IMR-90 (cell line): ENCODE data around the gene IL20. TPM values are rescaled to one million over a fixed set of nuclear protein-coding genes. Genes with fewer than 3 reads are reported as not detected.

ENCODE experiments used
- ATAC-seq: fragments of 200-7000 bp; cut with Tn5 transposase; 2 replicates; pipeline ENCODE4 v1.9.1; 2020; ENCODE audit warnings: low read depth, mild to moderate bottlenecking, moderate library complexity
- BruUV-seq: library from RNA; stranded (reverse); fragments of 400-500 nt; replicated peaks from 2 replicates; lab custom pipeline; 2021; lab: Mats Ljungman, UMichigan
- CTCF ChIA-PET: fragments of 300-600 bp; formaldehyde crosslinking; extraction: SDS; loops from one replicate; lab custom pipeline; 2021; ENCODE audit warnings: antibody characterized with exemption; lab: Yijun Ruan, JAX
- POLR2A ChIA-PET: fragments of 300-600 bp; sonication (Branson Sonifier 250); formaldehyde crosslinking; loops from one replicate; lab custom pipeline; 2022; ENCODE audit warnings: antibody characterized with exemption; ENCODE audit not compliant: unreplicated experiment; lab: Charles Lee
- DNase-seq: peaks from one replicate; pipeline ENCODE4 v3.0.0; 2013
- H2AFZ ChIP-seq: replicated peaks from 2 replicates; pipeline ENCODE3; 2013; ENCODE audit warnings: low read length, mild to moderate bottlenecking; ENCODE audit not compliant: poor library complexity
- H2AK5ac ChIP-seq: 2 replicates; pipeline ENCODE4 v1.6.1; 2013; ENCODE audit warnings: low read depth, low read length, inconsistent platforms
- H2AK9ac ChIP-seq: replicated peaks from 2 replicates; pipeline ENCODE3; 2013; ENCODE audit warnings: mild to moderate bottlenecking, low read depth, low read length, moderate library complexity; ENCODE audit not compliant: poor library complexity
- H2BK120ac ChIP-seq: 2 replicates; pipeline ENCODE4 v1.6.1; 2013; ENCODE audit warnings: low read depth, low read length, inconsistent platforms
- H2BK15ac ChIP-seq: 3 replicates; pipeline ENCODE4 v1.6.1; 2013; ENCODE audit warnings: low read depth, low read length, inconsistent platforms
- H2BK20ac ChIP-seq: 2 replicates; pipeline ENCODE4 v1.6.1; 2013; ENCODE audit warnings: low read depth, mild to moderate bottlenecking, inconsistent platforms, low read length, moderate library complexity
- H2BK5ac ChIP-seq: 2 replicates; pipeline ENCODE4 v1.6.1; 2013; ENCODE audit warnings: mild to moderate bottlenecking, low read depth, low read length, inconsistent platforms; ENCODE audit not compliant: poor library complexity, severe bottlenecking
- H3K14ac ChIP-seq: replicated peaks from 2 replicates; pipeline ENCODE4 v1.6.1; 2013; ENCODE audit warnings: low read depth, low read length, inconsistent platforms
- H3K18ac ChIP-seq: 2 replicates; pipeline ENCODE4 v1.6.1; 2013; ENCODE audit warnings: low read depth, low read length, control low read depth
- H3K23ac ChIP-seq: 2 replicates; pipeline ENCODE4 v1.6.1; 2013; ENCODE audit warnings: low read depth, low read length, inconsistent platforms
- H3K27ac ChIP-seq: 2 replicates; pipeline ENCODE4 v1.5.1; 2013; ENCODE audit warnings: mild to moderate bottlenecking, control low read depth, low read length; ENCODE audit not compliant: insufficient read depth
- H3K27me3 ChIP-seq: 2 replicates; pipeline ENCODE4 v1.6.1; 2013; ENCODE audit warnings: low read length; ENCODE audit not compliant: control insufficient read depth, insufficient read depth
- H3K36me3 ChIP-seq: 2 replicates; pipeline ENCODE4 v1.6.1; 2013; ENCODE audit warnings: low read length, mixed read lengths; ENCODE audit not compliant: control insufficient read depth, insufficient read depth
- H3K4ac ChIP-seq: 2 replicates; pipeline ENCODE4 v1.6.1; 2013; ENCODE audit warnings: low read depth, low read length, inconsistent platforms
- H3K4me1 ChIP-seq: 2 replicates; pipeline ENCODE4 v1.6.1; 2013; ENCODE audit warnings: low read length, mixed read lengths; ENCODE audit not compliant: control insufficient read depth, insufficient read depth
- H3K4me2 ChIP-seq: 2 replicates; pipeline ENCODE4 v1.6.1; 2013; ENCODE audit warnings: low read depth, mild to moderate bottlenecking, control low read depth, low read length, moderate library complexity
- H3K4me3 ChIP-seq: 2 replicates; pipeline ENCODE4 v1.5.1; 2013; ENCODE audit warnings: low read depth, mild to moderate bottlenecking, control low read depth, low read length, moderate library complexity; ENCODE audit not compliant: insufficient read depth
- H3K56ac ChIP-seq: 2 replicates; pipeline ENCODE4 v1.6.1; 2013; ENCODE audit warnings: low read length, inconsistent platforms; ENCODE audit not compliant: insufficient read depth; ENCODE audit errors: extremely low read depth
- H3K79me1 ChIP-seq, 2 experiments: 2 replicates each; pipeline ENCODE4 v1.6.1; 2013; ENCODE audit warnings: low read length in 2 of 2, inconsistent platforms in 1 of 2, low read depth in 1 of 2
- H3K9ac ChIP-seq: 2 replicates; pipeline ENCODE4 v1.6.1; 2013; ENCODE audit warnings: low read depth, low read length, control low read depth
- H3K9me1 ChIP-seq: 2 replicates; pipeline ENCODE4 v1.6.1; 2013; ENCODE audit warnings: low read length, inconsistent platforms; ENCODE audit not compliant: insufficient read depth
- H3K9me3 ChIP-seq: 2 replicates; pipeline ENCODE4 v1.6.1; 2013; ENCODE audit warnings: low read length; ENCODE audit not compliant: control insufficient read depth, insufficient read depth
- H4K20me1 ChIP-seq: 2 replicates; pipeline ENCODE4 v1.6.1; 2013; ENCODE audit warnings: low read length, inconsistent platforms; ENCODE audit not compliant: insufficient read depth
- H4K5ac ChIP-seq: 2 replicates; pipeline ENCODE4 v1.6.1; 2013; ENCODE audit warnings: mild to moderate bottlenecking, low read depth, low read length, control low read depth
- H4K8ac ChIP-seq, 2 experiments: 2 replicates each; pipeline ENCODE4 v1.6.1; 2013; ENCODE audit warnings: low read depth in 2 of 2, low read length in 2 of 2, control low read depth in 1 of 2, inconsistent platforms in 1 of 2
- H4K91ac ChIP-seq: 2 replicates; pipeline ENCODE4 v1.6.1; 2013; ENCODE audit warnings: low read depth, low read length, inconsistent platforms; ENCODE audit not compliant: insufficient read depth
- BHLHE40 ChIP-seq: fragments of 150-350 bp; IDR thresholded peaks from 2 replicates; pipeline ENCODE4 v1.6.1; 2016; ENCODE audit warnings: mild to moderate bottlenecking, low read depth, low read length
- MAFK ChIP-seq: IDR thresholded peaks from 2 replicates; pipeline ENCODE4 v1.6.1; 2012; ENCODE audit warnings: low read depth, low read length, improper control_type of control experiment
- MAZ ChIP-seq: IDR thresholded peaks from 2 replicates; pipeline ENCODE4 v1.6.1; 2012; ENCODE audit warnings: low read depth, mild to moderate bottlenecking, low read length, improper control_type of control experiment, moderate library complexity, borderline replicate concordance
- MXI1 ChIP-seq: IDR thresholded peaks from 2 replicates; pipeline ENCODE4 v1.6.1; 2012; ENCODE audit warnings: low read depth, mild to moderate bottlenecking, low read length, moderate library complexity, borderline replicate concordance
- NFE2L2 ChIP-seq: fragments of 150-350 bp; IDR thresholded peaks from 2 replicates; pipeline ENCODE4 v1.6.1; 2016; ENCODE audit warnings: low read depth, mild to moderate bottlenecking, low read length
- POLR2A ChIP-seq: IDR thresholded peaks from 2 replicates; pipeline ENCODE4 v1.6.1; 2012; ENCODE audit warnings: mild to moderate bottlenecking, low read depth, low read length
- RAD21 ChIP-seq: IDR thresholded peaks from 2 replicates; pipeline ENCODE4 v1.6.1; 2012; ENCODE audit warnings: low read length, improper control_type of control experiment
- RFX5 ChIP-seq: IDR thresholded peaks from 2 replicates; pipeline ENCODE4 v1.8.0; 2012; ENCODE audit warnings: low read depth, mild to moderate bottlenecking, low read length, moderate library complexity
- WGBS, 2 experiments: methylation state at CpG; one replicate each; pipeline versions ENCODE4 v1.1.5 to v1.1.7; 2013; ENCODE audit warnings: missing lambda C conversion rate in 2 of 2; ENCODE audit not compliant: insufficient read length in 1 of 2; ENCODE audit errors: extremely low coverage in 2 of 2; 5-methylcytosine and 5-hydroxymethylcytosine counted together
- dilution Hi-C: fragments of 300-500 bp; cut with HindIII; formaldehyde crosslinking; loops from one replicate; pipeline ENCODE4 v1.14.3; 2018; ENCODE audit warnings: low sequenced_read_pairs; ENCODE audit not compliant: unreplicated experiment
- in situ Hi-C: fragments of 300-500 bp; cut with MboI; formaldehyde crosslinking; loops from 3 replicates; pipeline ENCODE4 v1.14.3; 2019; ENCODE audit warnings: low sequenced_read_pairs, inconsistent platforms, mixed read lengths
- intact Hi-C: fragments of 100-400 bp; cut with micrococcal nuclease; formaldehyde crosslinking; loops from 2 replicates; pipeline ENCODE4 v1.10.0; 2022
- polyA plus RNA-seq, 3 experiments: library from polyadenylated mRNA; depleted of rRNA; stranded (reverse); fragments of >200 nt; gene quantifications; 2 replicates each; pipeline ENCODE4 v1.2.3, GENCODE V29; 2012; ENCODE audit warnings: low replicate concordance in 1 of 3
- total RNA-seq: library from RNA; depleted of rRNA; stranded (reverse); fragments of >200 nt; gene quantifications from 2 replicates; pipeline ENCODE4 v1.2.3, GENCODE V29; 2012
- TF ChIP-seq, protein P1 (sequence below): conservative IDR thresholded peaks from 2 replicates; pipeline ENCODE4 v1.5.1; 2012; ENCODE audit warnings: mild to moderate bottlenecking, low read depth, low read length, improper control_type of control experiment
- TF ChIP-seq, protein P2 (sequence below): fragments of 150-350 bp; IDR thresholded peaks from 2 replicates; pipeline ENCODE4 v1.6.1; 2016; ENCODE audit warnings: low read depth, mild to moderate bottlenecking, low read length, moderate library complexity, borderline replicate concordance

The IL20 gene
- total and polyA plus RNA-seq, 2 of the 4 experiments (the other 2 are of a cell fraction), result not detected

- dilution Hi-C loops, result no loop called here
- Histone ChIP-seq H3K27me3 (no peaks in the 10 kb centered on the region), H2BK15ac (no peak overlapping the region), H3K27ac (no peak overlapping the region), H2BK20ac (no peak overlapping the region), H3K9ac (no peak overlapping the region), H3K9me3 (peaks cover 8% of the 10 kb centered on the region), H3K4me1 (peaks cover 5% of the 10 kb centered on the region), H2BK5ac (no peak overlapping the region), H3K4me2 (no peak overlapping the region), H2AFZ (no peak overlapping the region), H2AK9ac (no peak overlapping the region), H2BK120ac (no peak overlapping the region), H3K79me1 (no peaks in the 10 kb centered on the region), H3K18ac (no peak overlapping the region), H3K4me3 (no peak overlapping the region), H2AK5ac (no peak overlapping the region), H3K9me1 (peaks cover 2% of the 10 kb centered on the region; the same call in 1 of the 2 replicates), H3K23ac (no peak overlapping the region), H3K14ac (no peak overlapping the region), H4K5ac (no peak overlapping the region), H3K56ac (no peak overlapping the region), H4K20me1 (no peaks in the 10 kb centered on the region), H4K8ac (no peak overlapping the region), H4K91ac (no peak overlapping the region), H3K36me3 (no peaks in the 10 kb centered on the region), H3K4ac (no peak overlapping the region)
- intact Hi-C loops, result no loop called here
- ChIA-PET POLR2A (no interaction called here), CTCF (interaction anchor here (1.0 kb wide), 1 partner anchor 8 kb away, joined by 3 read pairs; no protein-coding TSS in a partner anchor)
- ATAC-seq (no peak), DNase-seq (no peak)
- in situ Hi-C loops, result no loop called here
- no TSS peak for BruUV-seq
- WGBS, 2 experiments, result no CpG with 5 or more reads among the region's 3 CpGs
- TF ChIP-seq MAFK, result no peak
- no peak for TF ChIP-seq NFE2L2
- TF ChIP-seq, protein P1, sequence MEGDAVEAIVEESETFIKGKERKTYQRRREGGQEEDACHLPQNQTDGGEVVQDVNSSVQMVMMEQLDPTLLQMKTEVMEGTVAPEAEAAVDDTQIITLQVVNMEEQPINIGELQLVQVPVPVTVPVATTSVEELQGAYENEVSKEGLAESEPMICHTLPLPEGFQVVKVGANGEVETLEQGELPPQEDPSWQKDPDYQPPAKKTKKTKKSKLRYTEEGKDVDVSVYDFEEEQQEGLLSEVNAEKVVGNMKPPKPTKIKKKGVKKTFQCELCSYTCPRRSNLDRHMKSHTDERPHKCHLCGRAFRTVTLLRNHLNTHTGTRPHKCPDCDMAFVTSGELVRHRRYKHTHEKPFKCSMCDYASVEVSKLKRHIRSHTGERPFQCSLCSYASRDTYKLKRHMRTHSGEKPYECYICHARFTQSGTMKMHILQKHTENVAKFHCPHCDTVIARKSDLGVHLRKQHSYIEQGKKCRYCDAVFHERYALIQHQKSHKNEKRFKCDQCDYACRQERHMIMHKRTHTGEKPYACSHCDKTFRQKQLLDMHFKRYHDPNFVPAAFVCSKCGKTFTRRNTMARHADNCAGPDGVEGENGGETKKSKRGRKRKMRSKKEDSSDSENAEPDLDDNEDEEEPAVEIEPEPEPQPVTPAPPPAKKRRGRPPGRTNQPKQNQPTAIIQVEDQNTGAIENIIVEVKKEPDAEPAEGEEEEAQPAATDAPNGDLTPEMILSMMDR, result no peak; the same call in 1 of the 2 replicates
- no peak for TF ChIP-seq MXI1
- no peak for TF ChIP-seq POLR2A
- no peak for TF ChIP-seq RAD21
- TF ChIP-seq BHLHE40, result no peak
- no peak for TF ChIP-seq MAZ
- TF ChIP-seq RFX5, result no peak
- TF ChIP-seq, protein P2, sequence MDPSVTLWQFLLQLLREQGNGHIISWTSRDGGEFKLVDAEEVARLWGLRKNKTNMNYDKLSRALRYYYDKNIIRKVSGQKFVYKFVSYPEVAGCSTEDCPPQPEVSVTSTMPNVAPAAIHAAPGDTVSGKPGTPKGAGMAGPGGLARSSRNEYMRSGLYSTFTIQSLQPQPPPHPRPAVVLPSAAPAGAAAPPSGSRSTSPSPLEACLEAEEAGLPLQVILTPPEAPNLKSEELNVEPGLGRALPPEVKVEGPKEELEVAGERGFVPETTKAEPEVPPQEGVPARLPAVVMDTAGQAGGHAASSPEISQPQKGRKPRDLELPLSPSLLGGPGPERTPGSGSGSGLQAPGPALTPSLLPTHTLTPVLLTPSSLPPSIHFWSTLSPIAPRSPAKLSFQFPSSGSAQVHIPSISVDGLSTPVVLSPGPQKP, result no peak
These were observed 17.1 kb downstream of the IL20 start for GRCh38 chr1:206882555-206882954.
